GM18505 (cell line): Measurements from ENCODE around the gene ALAS1.

ENCODE experiments used
- ATAC-seq: cut with Tn5 transposase; IDR thresholded peaks from one replicate; pipeline ENCODE4 v1.9.1; 2021; ENCODE audit not compliant: unreplicated experiment
- POLR2A ChIP-seq: IDR thresholded peaks from 4 replicates; pipeline ENCODE4 v1.6.1; 2011; ENCODE audit warnings: borderline replicate concordance; ENCODE audit not compliant: insufficient read depth, insufficient read length; ENCODE audit errors: extremely low read depth

ALAS1 gene

GRCh38 chr3:52184690-52185089 lies 13.3 kb upstream of the ALAS1 start:
- TF ChIP-seq POLR2A, result no peak
- no peak for ATAC-seq

GRCh38 chr3:52185311-52185710 lies 12.6 kb upstream of the ALAS1 start:
- no peak for ATAC-seq
- no peak for TF ChIP-seq POLR2A

GRCh38 chr3:52185837-52186236 lies 12.1 kb upstream of the ALAS1 start:
- ATAC-seq, result no peak
- TF ChIP-seq POLR2A, result no peak

GRCh38 chr3:52186729-52187128 lies 11.2 kb upstream of the ALAS1 start:
- no peak for ATAC-seq
- no peak for TF ChIP-seq POLR2A

- ATAC-seq, result no peak
- no peak for TF ChIP-seq POLR2A
Measured at GRCh38 chr3:52188556-52188955, 9.4 kb upstream of the ALAS1 start.

- TF ChIP-seq POLR2A, result no peak
- no peak for ATAC-seq
Measured at GRCh38 chr3:52190294-52191074, 7.5 kb upstream of the ALAS1 start.

GRCh38 chr3:52191663-52192062 lies 6.3 kb upstream of the ALAS1 start:
- TF ChIP-seq POLR2A, result no peak
- ATAC-seq, result no peak

GRCh38 chr3:52193065-52193464 lies 4.9 kb upstream of the ALAS1 start:
- TF ChIP-seq POLR2A, result no peak
- ATAC-seq, result no peak

- TF ChIP-seq POLR2A, result no peak
- no peak for ATAC-seq
Measured at GRCh38 chr3:52194485-52195290, 3.3 kb upstream of the ALAS1 start.

- no peak for TF ChIP-seq POLR2A
- ATAC-seq, result no peak
Measured at GRCh38 chr3:52195291-52195597, 2.7 kb upstream of the ALAS1 start.

GRCh38 chr3:52195823-52196331 lies 2.1 kb upstream of the ALAS1 start:
- TF ChIP-seq POLR2A, result no peak
- no peak for ATAC-seq

- no peak for ATAC-seq
- no peak for TF ChIP-seq POLR2A
Measured at GRCh38 chr3:52196977-52197376, 983 bp upstream of the ALAS1 start.

- ATAC-seq, result no peak
- no peak for TF ChIP-seq POLR2A
Measured at GRCh38 chr3:52197499-52197841, 490 bp upstream of the ALAS1 start.
